Right ventricle myocardium superior (tissue), 1 donor: ENCODE data around the gene AGTR1. TPM values are rescaled to one million over a fixed set of nuclear protein-coding genes. Genes with fewer than 3 reads are reported as not detected.
"Not testable (repeated sequence)": the region's sequence is repeated elsewhere in the genome, so short reads cannot be mapped to it uniquely, and the experiment has no call there.

Experiments
- ATAC-seq: fragments of 200-7000 bp; cut with Tn5 transposase; one replicate; pipeline ENCODE4 v1.9.1; 2020; ENCODE audit warnings: mild to moderate bottlenecking; ENCODE audit not compliant: poor library complexity
- DNase-seq: peaks from one replicate; pipeline ENCODE4 v3.0.0-alpha.2; 2020
- intact Hi-C: fragments of 100-400 bp; cut with DNase I; formaldehyde crosslinking; loops from one replicate; pipeline ENCODE4 v1.11.2; 2022
- total RNA-seq: library from RNA; stranded (reverse); fragmentation: NEBNext Ultra II Directional; extraction: Animal tissue kit (Norgen Biotek cat#: 25700); gene quantifications from one replicate; pipeline ENCODE4 v1.2.1, GENCODE V29; 2021
- donor health status: DM: no; HTN: yes; CAD: no; lungs with severe emphysema.

The AGTR1 gene
- total RNA-seq, 1 donor from 2014 or later, result 1.9 TPM

GRCh38 chr3:148753385-148753784, 55.7 kb downstream of the AGTR1 start:
- DNase-seq, intact Hi-C loops, ATAC-seq: not testable (repeated sequence)

- intact Hi-C loops, result no loop called here
- no peak for DNase-seq
- ATAC-seq, result no peak
These were observed 57.9 kb downstream of the AGTR1 start for GRCh38 chr3:148755570-148755969.

- intact Hi-C loops, result no loop called here
These were observed 58.6 kb downstream of the AGTR1 start for GRCh38 chr3:148756311-148756710.

GRCh38 chr3:148757238-148758215, 59.8 kb downstream of the AGTR1 start:
- ATAC-seq (no peak), DNase-seq (no peak)
- intact Hi-C loops, result no loop called here

More at GRCh38 chr3:148756311-148756710, 58.6 kb downstream of the AGTR1 start:
- ATAC-seq, result no peak
- DNase-seq, result no peak

- no peak for DNase-seq
These were observed 60.7 kb downstream of the AGTR1 start for GRCh38 chr3:148758303-148758884.

GRCh38 chr3:148759430-148759829, 61.7 kb downstream of the AGTR1 start:
- ATAC-seq (no peak), DNase-seq (no peak)
- intact Hi-C loops, result no loop called here

More at GRCh38 chr3:148758303-148758884, 60.7 kb downstream of the AGTR1 start:
- no peak for ATAC-seq
- intact Hi-C loops, result no loop called here

- DNase-seq (no peak), ATAC-seq (no peak)
- intact Hi-C loops, result no loop called here
These were observed 65.5 kb downstream of the AGTR1 start for GRCh38 chr3:148763156-148763680.

- DNase-seq (no peak), ATAC-seq (no peak)
- intact Hi-C loops, result no loop called here
These were observed 66.6 kb downstream of the AGTR1 start for GRCh38 chr3:148763986-148764935.

GRCh38 chr3:148772361-148772760, 74.7 kb downstream of the AGTR1 start:
- DNase-seq (no peak), ATAC-seq (no peak)
- intact Hi-C loops, result no loop called here

GRCh38 chr3:148772835-148773234, 75.1 kb downstream of the AGTR1 start:
- intact Hi-C loops, result no loop called here
- DNase-seq (no peak), ATAC-seq (no peak)

- intact Hi-C loops, result no loop called here
- DNase-seq (no peak), ATAC-seq (no peak)
These were observed 76.1 kb downstream of the AGTR1 start for GRCh38 chr3:148773805-148774204.

GRCh38 chr3:148778926-148779325, 81.2 kb downstream of the AGTR1 start:
- no peak for DNase-seq
- intact Hi-C loops, result no loop called here
- no peak for ATAC-seq

- DNase-seq, ATAC-seq, intact Hi-C loops: not testable (repeated sequence)
These were observed 87.3 kb downstream of the AGTR1 start for GRCh38 chr3:148785026-148785425.

GRCh38 chr3:148786159-148786558, 88.5 kb downstream of the AGTR1 start:
- DNase-seq, intact Hi-C loops, ATAC-seq: not testable (repeated sequence)

- peak; percentile 34 for ATAC-seq
- intact Hi-C loops, result no loop called here
These were observed 91.4 kb downstream of the AGTR1 start for GRCh38 chr3:148789146-148789545.

GRCh38 chr3:148789906-148790305, 92.2 kb downstream of the AGTR1 start:
- no peak for ATAC-seq
- intact Hi-C loops, result no loop called here
- no peak for DNase-seq

More at GRCh38 chr3:148789146-148789545, 91.4 kb downstream of the AGTR1 start:
- no peak for DNase-seq

GRCh38 chr3:148790370-148790769, 92.7 kb downstream of the AGTR1 start:
- DNase-seq (no peak), ATAC-seq (peak; percentile 27)
- intact Hi-C loops, result no loop called here
